ENCODE data around the gene GYS1. TPM values are rescaled to one million over a fixed set of nuclear protein-coding genes. Genes with fewer than 3 reads are reported as not detected.
"Not testable (repeated sequence)": the region's sequence is repeated elsewhere in the genome, so short reads cannot be mapped to it uniquely, and the experiment has no call there.

GYS1 gene
- total RNA-seq, 2 experiments from 2014 or later: 42.2 to 47.6 TPM

- H3K9me3 Mint-ChIP-seq; H3K4me1 Mint-ChIP-seq (ENCODE audit: low read depth); H3K4me3 Mint-ChIP-seq; H3K27ac Mint-ChIP-seq; intact Hi-C loops (cut with micrococcal nuclease); H3K27me3 Mint-ChIP-seq; CTCF ChIA-PET; DNase-seq: not testable (repeated sequence)
- POLR2A ChIA-PET: interaction anchor here (1.5 kb wide), 1 partner anchor 51 kb away, joined by 4 read pairs; no protein-coding TSS in a partner anchor
- peaks cover 13% of the 10 kb centered on the region for H3K36me3 Mint-ChIP-seq
Observed at GRCh38 chr19:48925890-48926289, 67.2 kb downstream of the GYS1 start.

- no peak for DNase-seq
- Mint-ChIP-seq H3K9me3 (no peaks in the 10 kb centered on the region), H3K36me3 (peaks cover 15% of the 10 kb centered on the region), H3K4me3 (no peak overlapping the region), H3K27ac (no peak overlapping the region), H3K27me3 (no peaks in the 10 kb centered on the region), H3K4me1 (ENCODE audit: low read depth) (peaks cover 4% of the 10 kb centered on the region)
- CTCF ChIA-PET: interaction anchor here (1.3 kb wide), 1 partner anchor 45 kb away, joined by 5 read pairs; no protein-coding TSS in a partner anchor
- intact Hi-C loops (cut with micrococcal nuclease): no loop called here
- POLR2A ChIA-PET: interaction anchor here (1.5 kb wide), 2 partner anchors 24 to 50 kb away, joined by 4 read pairs; no protein-coding TSS in a partner anchor
Observed at GRCh38 chr19:48925240-48925843, 67.8 kb downstream of the GYS1 start.

- ChIA-PET CTCF (interaction anchor here (0.6 to 1.5 kb wide), 2 partner anchors 9 to 80 kb away, joined by 3 to 5 read pairs; no protein-coding TSS in a partner anchor), POLR2A (no interaction called here)
- no peaks in the 10 kb centered on the region for H3K27me3 Mint-ChIP-seq
- no peak for DNase-seq
- peaks cover 26% of the 10 kb centered on the region for H3K36me3 Mint-ChIP-seq
- H3K4me1 Mint-ChIP-seq (ENCODE audit: low read depth): peaks cover 4% of the 10 kb centered on the region
- no peaks in the 10 kb centered on the region for H3K9me3 Mint-ChIP-seq
- intact Hi-C loops (cut with micrococcal nuclease): no loop called here
- no peak overlapping the region for H3K4me3 Mint-ChIP-seq
- no peak overlapping the region for H3K27ac Mint-ChIP-seq
Observed at GRCh38 chr19:48922548-48923490, 70.3 kb downstream of the GYS1 start.

- ChIA-PET POLR2A (interaction anchor here (0.7 kb wide), 1 partner anchor 50 kb away, joined by 3 read pairs; the partner anchor contains the start of gene PPP1R15A), CTCF (no interaction called here)
- DNase-seq: no peak
- peaks cover 2% of the 10 kb centered on the region for H3K4me1 Mint-ChIP-seq (ENCODE audit: low read depth)
- H3K27ac Mint-ChIP-seq: no peak overlapping the region
- H3K36me3 Mint-ChIP-seq: peaks cover 27% of the 10 kb centered on the region
- no peak overlapping the region for H3K4me3 Mint-ChIP-seq
- H3K9me3 Mint-ChIP-seq: no peaks in the 10 kb centered on the region
- intact Hi-C loops (cut with micrococcal nuclease): no loop called here
- H3K27me3 Mint-ChIP-seq: no peaks in the 10 kb centered on the region
Observed at GRCh38 chr19:48921721-48922500, 71.2 kb downstream of the GYS1 start.

GRCh38 chr19:48920949-48921348, 72.2 kb downstream of the GYS1 start:
- intact Hi-C loops (cut with micrococcal nuclease): no loop called here
- H3K27me3 Mint-ChIP-seq: no peaks in the 10 kb centered on the region
- H3K27ac Mint-ChIP-seq: no peak overlapping the region
- no peaks in the 10 kb centered on the region for H3K4me1 Mint-ChIP-seq (ENCODE audit: low read depth)
- ChIA-PET CTCF (interaction anchor here (0.6 kb wide), 1 partner anchor 74 kb away, joined by 4 read pairs; no protein-coding TSS in a partner anchor), POLR2A (interaction anchor here (0.7 kb wide), 1 partner anchor 49 kb away, joined by 3 read pairs; the partner anchor contains the start of gene PPP1R15A)
- DNase-seq: no peak
- no peaks in the 10 kb centered on the region for H3K9me3 Mint-ChIP-seq
- no peak overlapping the region for H3K4me3 Mint-ChIP-seq
- H3K36me3 Mint-ChIP-seq: peaks cover 28% of the 10 kb centered on the region

GRCh38 chr19:48919271-48919670, 73.8 kb downstream of the GYS1 start:
- DNase-seq; POLR2A ChIA-PET; H3K4me1 Mint-ChIP-seq (ENCODE audit: low read depth); H3K4me3 Mint-ChIP-seq; H3K27me3 Mint-ChIP-seq; intact Hi-C loops (cut with micrococcal nuclease); H3K27ac Mint-ChIP-seq; H3K9me3 Mint-ChIP-seq: not testable (repeated sequence)
- H3K36me3 Mint-ChIP-seq: peaks cover 34% of the 10 kb centered on the region
- CTCF ChIA-PET: interaction anchor here (0.7 to 1.5 kb wide), 2 partner anchors 74 to 124 kb away, joined by 3 to 5 read pairs; partner anchors contain the start of genes GYS1 and RUVBL2

GRCh38 chr19:48918801-48919247, 74.3 kb downstream of the GYS1 start:
- peak; percentile 34 for DNase-seq
- H3K4me1 Mint-ChIP-seq (ENCODE audit: low read depth): no peaks in the 10 kb centered on the region
- intact Hi-C loops (cut with micrococcal nuclease): no loop called here
- ChIA-PET CTCF (interaction anchor here (0.7 to 1.5 kb wide), 2 partner anchors 75 to 123 kb away, joined by 3 to 5 read pairs; partner anchors contain the start of genes GYS1 and RUVBL2), POLR2A (no interaction called here)
- no peaks in the 10 kb centered on the region for H3K9me3 Mint-ChIP-seq
- H3K27me3 Mint-ChIP-seq: no peaks in the 10 kb centered on the region
- peaks cover 38% of the 10 kb centered on the region for H3K36me3 Mint-ChIP-seq
- H3K4me3 Mint-ChIP-seq: no peak overlapping the region
- no peak overlapping the region for H3K27ac Mint-ChIP-seq

Small RNA genes within 50 kb of the gene (microRNA-seq; reads per million reads assigned to microRNA genes)
- gene MIR6798 (ENCODE audit: borderline microRNAs expressed, borderline number of aligned reads, borderline replicate concordance): 1.6 reads per million

Other genes starting within 250 kb of the GYS1 start
- not detected for gene IZUMO1, start 246.4 kb downstream of the GYS1 start, total RNA-seq
- gene FUT1, start 240.7 kb downstream of the GYS1 start, total RNA-seq: under 1 TPM; 0.36 to 0.40 TPM
- not detected for gene FGF21, start 237.8 kb downstream of the GYS1 start, total RNA-seq
- 10 to 100 TPM; 59.8 to 61.5 TPM for gene BCAT2, start 182.3 kb downstream of the GYS1 start, total RNA-seq
- gene HSD17B14, start 156.8 kb downstream of the GYS1 start, total RNA-seq: under 1 TPM in 1 of 2 experiments, not detected in 1; 0.31 TPM
- gene PLEKHA4, start 124.7 kb downstream of the GYS1 start, total RNA-seq: 10 to 100 TPM; 10.5 to 11.0 TPM
- gene PPP1R15A, start 120.9 kb downstream of the GYS1 start, total RNA-seq: 10 to 100 TPM; 49.7 to 52.0 TPM
- under 1 TPM; 0.34 to 0.59 TPM for gene TULP2, start 94.6 kb downstream of the GYS1 start, total RNA-seq
- 100 to 1,000 TPM; 154 to 159 TPM for gene NUCB1, start 93.0 kb downstream of the GYS1 start, total RNA-seq
- gene DHDH, start 59.6 kb downstream of the GYS1 start, total RNA-seq: 1 to 10 TPM; 2.0 to 2.8 TPM
- gene BAX, start 38.4 kb downstream of the GYS1 start, total RNA-seq: 100 to 1,000 TPM; 173 to 181 TPM
- gene FTL, start 28.0 kb downstream of the GYS1 start, total RNA-seq: 100 to 1,000 TPM; 870 to 900 TPM
- 100 to 1,000 TPM; 107 to 109 TPM for gene RUVBL2, start 578 bp upstream of the GYS1 start, total RNA-seq
- under 1 TPM in 1 of 2 experiments, not detected in 1; 0.48 TPM for gene LHB, start 23.8 kb upstream of the GYS1 start, total RNA-seq
- gene CGB3, start 31.0 kb upstream of the GYS1 start, total RNA-seq: not detected
- gene CGB2, start 38.6 kb upstream of the GYS1 start, total RNA-seq: not detected
- gene CGB1, start 43.6 kb upstream of the GYS1 start, total RNA-seq: not detected
- not detected for gene CGB5, start 50.5 kb upstream of the GYS1 start, total RNA-seq
- not detected for gene CGB8, start 55.8 kb upstream of the GYS1 start, total RNA-seq
- not detected for gene CGB7, start 64.4 kb upstream of the GYS1 start, total RNA-seq
- gene NTF4, start 71.5 kb upstream of the GYS1 start, total RNA-seq: not detected
- gene KCNA7, start 79.4 kb upstream of the GYS1 start, total RNA-seq: not detected
- gene SNRNP70, start 92.1 kb upstream of the GYS1 start, total RNA-seq: 100 to 1,000 TPM; 180 to 190 TPM
- gene LIN7B, start 121.1 kb upstream of the GYS1 start, total RNA-seq: 1 to 10 TPM; 5.1 to 5.6 TPM
- gene C19orf73, start 125.8 kb upstream of the GYS1 start, total RNA-seq: 1 to 10 TPM; 1.4 TPM
- gene PPFIA3, start 126.2 kb upstream of the GYS1 start, total RNA-seq: 1 to 10 TPM; 3.5 to 5.0 TPM
- gene HRC, start 162.1 kb upstream of the GYS1 start, total RNA-seq: not detected
- gene TRPM4, start 164.5 kb upstream of the GYS1 start, total RNA-seq: 1 to 10 TPM; 1.1 to 1.2 TPM